Calu3 (cell line): ENCODE measurements around the gene KCNJ1. TPM values are rescaled to one million over a fixed set of nuclear protein-coding genes. Genes with fewer than 3 reads are reported as not detected.

Experiments
- BruUV-seq: library from RNA; stranded (reverse); fragments of 400-500 nt; replicated peaks from 2 replicates; lab custom pipeline; 2021; lab: Mats Ljungman, UMichigan
- CTCF ChIA-PET: fragments of 300-600 bp; sonication (Branson Sonifier 250); formaldehyde crosslinking; loops from one replicate; lab custom pipeline; 2022; ENCODE audit warnings: antibody characterized with exemption; lab: Charles Lee
- DNase-seq: peaks from one replicate; pipeline ENCODE4 v3.0.0; 2022
- H3K27ac Mint-ChIP-seq: one replicate; pipeline ENCODE4 v1.8.0; 2022; ENCODE audit warnings: mixed read lengths; ENCODE audit not compliant: unreplicated experiment
- H3K27me3 Mint-ChIP-seq: one replicate; pipeline ENCODE4 v1.8.0; 2022; ENCODE audit warnings: mixed read lengths; ENCODE audit not compliant: unreplicated experiment
- H3K36me3 Mint-ChIP-seq: one replicate; pipeline ENCODE4 v1.8.0; 2022; ENCODE audit warnings: mild to moderate bottlenecking, moderate library complexity, mixed read lengths; ENCODE audit not compliant: insufficient read depth, unreplicated experiment
- H3K4me1 Mint-ChIP-seq: one replicate; pipeline ENCODE4 v1.8.0; 2022; ENCODE audit warnings: mild to moderate bottlenecking, low read depth, mixed read lengths; ENCODE audit not compliant: unreplicated experiment
- H3K4me3 Mint-ChIP-seq: one replicate; pipeline ENCODE4 v1.8.0; 2022; ENCODE audit warnings: mild to moderate bottlenecking, low read depth, moderate library complexity, mixed read lengths; ENCODE audit not compliant: unreplicated experiment
- H3K9me3 Mint-ChIP-seq: one replicate; pipeline ENCODE4 v1.8.0; 2022; ENCODE audit warnings: low read depth, mixed read lengths; ENCODE audit not compliant: unreplicated experiment
- intact Hi-C: fragments of 100-400 bp; cut with micrococcal nuclease; formaldehyde crosslinking; loops from one replicate; pipeline ENCODE4 v1.10.0; 2022; ENCODE audit not compliant: unreplicated experiment
- total RNA-seq: library from RNA; stranded (reverse); gene quantifications from 2 replicates; pipeline ENCODE4 v1.2.3, GENCODE V29; 2022
- TF ChIP-seq, protein P1 (sequence below): fragments of 200-600 bp; IDR thresholded peaks from one replicate; pipeline ENCODE4 v1.8.0; 2022; ENCODE audit warnings: antibody characterized with exemption; ENCODE audit not compliant: unreplicated experiment

The KCNJ1 gene
- total RNA-seq, 1 experiment from 2014 or later = not detected

DNA sequence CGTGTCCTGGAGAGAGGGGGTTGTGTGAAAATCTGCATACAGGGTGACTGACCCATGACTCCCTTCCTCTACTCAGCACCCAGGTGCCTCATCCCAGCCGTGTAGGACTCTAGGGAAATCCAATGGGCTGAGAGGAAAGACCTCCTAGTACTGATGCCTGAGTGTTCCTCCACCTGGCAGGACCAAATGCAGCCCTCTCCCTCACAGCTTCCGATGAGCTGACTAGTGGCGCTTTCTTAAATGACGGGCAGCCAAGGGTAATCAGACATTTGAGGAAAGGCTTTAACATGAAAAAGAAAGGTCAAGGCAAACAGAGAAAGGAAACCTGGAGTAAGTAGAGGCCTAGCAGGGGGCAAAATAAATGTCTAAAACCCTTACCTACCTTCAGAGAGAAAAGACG, 5.0 kb upstream of the KCNJ1 start:
- intact Hi-C loops = no loop called here
- Mint-ChIP-seq H3K9me3 (no peaks in the 10 kb centered on the region), H3K4me1 (no peaks in the 10 kb centered on the region), H3K27me3 (peaks cover 39% of the 10 kb centered on the region), H3K4me3 (no peak overlapping the region), H3K36me3 (no peaks in the 10 kb centered on the region), H3K27ac (no peak overlapping the region)
- CTCF ChIA-PET = no interaction called here
- BruUV-seq = no TSS peak
- TF ChIP-seq, protein P1, sequence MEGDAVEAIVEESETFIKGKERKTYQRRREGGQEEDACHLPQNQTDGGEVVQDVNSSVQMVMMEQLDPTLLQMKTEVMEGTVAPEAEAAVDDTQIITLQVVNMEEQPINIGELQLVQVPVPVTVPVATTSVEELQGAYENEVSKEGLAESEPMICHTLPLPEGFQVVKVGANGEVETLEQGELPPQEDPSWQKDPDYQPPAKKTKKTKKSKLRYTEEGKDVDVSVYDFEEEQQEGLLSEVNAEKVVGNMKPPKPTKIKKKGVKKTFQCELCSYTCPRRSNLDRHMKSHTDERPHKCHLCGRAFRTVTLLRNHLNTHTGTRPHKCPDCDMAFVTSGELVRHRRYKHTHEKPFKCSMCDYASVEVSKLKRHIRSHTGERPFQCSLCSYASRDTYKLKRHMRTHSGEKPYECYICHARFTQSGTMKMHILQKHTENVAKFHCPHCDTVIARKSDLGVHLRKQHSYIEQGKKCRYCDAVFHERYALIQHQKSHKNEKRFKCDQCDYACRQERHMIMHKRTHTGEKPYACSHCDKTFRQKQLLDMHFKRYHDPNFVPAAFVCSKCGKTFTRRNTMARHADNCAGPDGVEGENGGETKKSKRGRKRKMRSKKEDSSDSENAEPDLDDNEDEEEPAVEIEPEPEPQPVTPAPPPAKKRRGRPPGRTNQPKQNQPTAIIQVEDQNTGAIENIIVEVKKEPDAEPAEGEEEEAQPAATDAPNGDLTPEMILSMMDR = no peak
- no peak for DNase-seq

DNA sequence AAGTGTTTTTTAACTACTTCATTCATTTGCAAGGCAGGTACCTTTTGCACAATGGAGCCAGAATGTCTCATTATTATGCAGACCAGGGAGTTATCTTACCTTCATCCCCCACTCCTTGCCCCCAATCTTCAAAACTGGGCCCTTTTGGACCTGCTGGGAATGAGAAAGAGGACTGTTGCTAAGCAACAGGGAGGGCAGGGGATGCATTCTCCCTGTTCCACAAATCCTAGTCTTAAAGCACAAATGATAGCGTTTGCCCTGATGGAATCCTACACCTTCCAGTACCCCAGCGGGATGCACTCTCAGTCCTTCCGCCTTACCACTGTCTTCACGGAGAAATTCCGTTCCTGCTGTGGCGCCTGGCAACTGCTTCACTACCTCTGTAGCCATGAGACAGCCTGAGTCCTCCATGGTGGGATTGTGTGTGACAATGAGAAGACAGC, 4.1 kb upstream of the KCNJ1 start:
- TF ChIP-seq, protein P1 = no peak
- intact Hi-C loops = loop anchor here (1.0 kb wide), 1 partner anchor 20 kb away; the partner anchor contains the start of gene KCNJ5
- no peaks in the 10 kb centered on the region for H3K9me3 Mint-ChIP-seq
- no peaks in the 10 kb centered on the region for H3K4me1 Mint-ChIP-seq
- no peak overlapping the region for H3K4me3 Mint-ChIP-seq
- CTCF ChIA-PET = no interaction called here
- no peaks in the 10 kb centered on the region for H3K36me3 Mint-ChIP-seq
- no peak for DNase-seq
- H3K27ac Mint-ChIP-seq = no peak overlapping the region
- H3K27me3 Mint-ChIP-seq = peaks cover 34% of the 10 kb centered on the region
- BruUV-seq = no TSS peak

DNA sequence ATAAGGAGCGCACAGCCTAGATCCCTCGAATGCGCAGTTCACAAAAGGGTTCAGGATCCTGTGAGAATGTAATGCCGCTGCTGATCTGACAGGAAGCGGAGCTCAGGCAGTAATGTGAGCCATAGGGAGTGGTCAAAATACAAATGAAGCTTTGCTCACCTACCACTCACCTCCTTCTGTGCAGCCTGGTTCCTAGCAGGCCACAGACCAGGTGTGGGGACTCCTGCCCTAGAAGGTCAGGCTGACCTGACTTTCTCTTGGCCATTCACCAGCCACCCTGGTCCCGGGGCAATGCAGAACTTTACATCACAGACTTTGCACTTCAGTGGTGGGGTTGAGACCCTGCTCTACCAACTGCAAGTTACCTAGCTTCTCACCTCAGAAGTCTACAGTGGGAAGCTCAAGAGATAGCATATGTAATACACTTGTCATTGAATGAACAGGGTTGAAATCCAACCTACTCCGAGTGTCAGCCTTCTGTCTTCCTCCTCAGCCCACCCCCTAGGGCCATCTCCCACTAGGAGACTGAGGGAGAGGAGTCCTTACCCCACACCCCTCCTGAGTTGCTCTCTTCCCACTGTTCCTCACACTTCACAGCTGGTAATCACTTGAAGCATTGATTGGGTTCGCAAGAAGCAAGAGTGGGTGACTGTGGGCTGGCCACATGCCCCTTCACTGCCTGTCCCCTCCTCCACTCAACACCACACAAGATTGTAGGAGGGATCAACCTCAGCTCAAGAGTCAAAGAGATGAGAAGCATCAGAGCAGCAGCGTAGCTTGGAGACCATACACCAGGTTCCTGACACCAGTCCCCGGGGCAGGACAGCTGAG, 2.0 kb upstream of the KCNJ1 start:
- CTCF ChIA-PET = no interaction called here
- no peak overlapping the region for H3K27ac Mint-ChIP-seq
- peaks cover 28% of the 10 kb centered on the region for H3K27me3 Mint-ChIP-seq
- no peaks in the 10 kb centered on the region for H3K36me3 Mint-ChIP-seq
- no peak for DNase-seq
- no peaks in the 10 kb centered on the region for H3K9me3 Mint-ChIP-seq
- no peak overlapping the region for H3K4me3 Mint-ChIP-seq
- intact Hi-C loops = no loop called here
- H3K4me1 Mint-ChIP-seq = no peaks in the 10 kb centered on the region
- BruUV-seq = no TSS peak
- TF ChIP-seq, protein P1 = no peak

DNA sequence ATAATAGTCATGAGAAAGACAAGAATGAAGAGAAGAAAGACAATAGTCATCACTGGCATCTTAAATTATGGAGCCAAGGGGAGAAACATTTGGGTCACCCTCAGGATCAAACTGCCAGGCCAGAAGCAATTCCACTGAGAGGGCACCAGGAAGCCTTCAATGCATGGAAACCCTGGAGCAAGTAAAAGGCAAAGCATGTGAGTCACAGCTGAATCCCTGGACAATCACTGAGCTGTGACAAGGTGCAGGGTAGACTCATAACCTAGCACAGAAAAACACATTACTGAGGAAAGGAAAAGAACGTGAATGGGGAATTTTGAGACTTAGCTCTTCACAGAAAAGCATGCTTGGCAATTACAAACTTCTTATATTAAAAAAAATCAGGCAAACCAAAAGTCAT, 1.6 kb downstream of the KCNJ1 start:
- intact Hi-C loops = no loop called here
- no peak overlapping the region for H3K4me3 Mint-ChIP-seq
- H3K36me3 Mint-ChIP-seq = no peaks in the 10 kb centered on the region
- no peaks in the 10 kb centered on the region for H3K4me1 Mint-ChIP-seq
- H3K27ac Mint-ChIP-seq = no peak overlapping the region
- DNase-seq = no peak
- no TSS peak for BruUV-seq
- H3K9me3 Mint-ChIP-seq = no peaks in the 10 kb centered on the region
- CTCF ChIA-PET = no interaction called here
- peaks cover 38% of the 10 kb centered on the region for H3K27me3 Mint-ChIP-seq
- TF ChIP-seq, protein P1 = no peak
